A673 (cell line): Measurements from ENCODE around the gene HHEX. TPM values are rescaled to one million over a fixed set of nuclear protein-coding genes. Genes with fewer than 3 reads are reported as not detected.
A peak's percentile ranks its signal among the peaks of the same experiment; 100 is the strongest.

Experiments
- BruUV-seq: library from RNA; stranded (reverse); fragments of 400-500 nt; replicated peaks from 2 replicates; lab custom pipeline; 2021; lab: Mats Ljungman, UMichigan
- CTCF ChIA-PET: fragments of 300-600 bp; sonication (Branson Sonifier 250); formaldehyde crosslinking; loops from one replicate; lab custom pipeline; 2022; ENCODE audit warnings: antibody characterized with exemption; lab: Charles Lee
- POLR2A ChIA-PET: fragments of 300-600 bp; sonication (Branson Sonifier 250); formaldehyde crosslinking; loops from one replicate; lab custom pipeline; 2022; ENCODE audit warnings: antibody characterized with exemption; ENCODE audit not compliant: low non-redundant PET; lab: Charles Lee
- DNase-seq: peaks from one replicate; pipeline ENCODE4 v3.0.0-alpha.2; 2015; ENCODE audit warnings: low spot score
- H3K27ac ChIP-seq: fragments of 200-600 bp; sonication (generic); 2 replicates; pipeline ENCODE4 v1.5.1; 2016; ENCODE audit warnings: mixed run types, low read depth, mild to moderate bottlenecking, mixed read lengths, antibody characterized with exemption, low read length; ENCODE audit not compliant: poor library complexity, severe bottlenecking
- H3K27me3 ChIP-seq: fragments of 200-600 bp; sonication (generic); replicated peaks from 2 replicates; pipeline ENCODE4 v1.6.1; 2017; ENCODE audit warnings: mixed run types, low read depth, mild to moderate bottlenecking, mixed read lengths, antibody characterized with exemption, low read length; ENCODE audit not compliant: insufficient read depth, poor library complexity
- H3K36me3 ChIP-seq: fragments of 200-600 bp; sonication (generic); 2 replicates; pipeline ENCODE4 v1.6.1; 2016; ENCODE audit warnings: mixed run types, mild to moderate bottlenecking, mixed read lengths, antibody characterized with exemption, low read length; ENCODE audit not compliant: insufficient read depth, poor library complexity, severe bottlenecking
- H3K4me1 ChIP-seq: fragments of 200-600 bp; sonication (generic); 2 replicates; pipeline ENCODE4 v1.6.1; 2017; ENCODE audit warnings: mixed run types, mild to moderate bottlenecking, mixed read lengths, antibody characterized with exemption, low read length; ENCODE audit not compliant: insufficient read depth, poor library complexity, severe bottlenecking
- H3K4me3 ChIP-seq: fragments of 200-600 bp; sonication (generic); 2 replicates; pipeline ENCODE4 v1.5.1; 2016; ENCODE audit warnings: low read depth, mixed run types, mild to moderate bottlenecking, mixed read lengths, low read length; ENCODE audit not compliant: poor library complexity, severe bottlenecking
- H3K9me3 ChIP-seq: fragments of 200-600 bp; sonication (generic); 2 replicates; pipeline ENCODE4 v1.6.1; 2016; ENCODE audit warnings: mixed run types, low read depth, mild to moderate bottlenecking, mixed read lengths, antibody characterized with exemption, low read length; ENCODE audit not compliant: poor library complexity, severe bottlenecking
- CTCF ChIP-seq: fragments of 300-800, 200-600 bp; sonication (generic); conservative IDR thresholded peaks from 2 replicates; pipeline ENCODE4 v1.5.1; 2017; ENCODE audit warnings: low read depth, mild to moderate bottlenecking, antibody characterized with exemption, low read length, moderate library complexity, mixed read lengths
- EZH2 ChIP-seq: fragments of 200-600 bp; sonication (generic); IDR thresholded peaks from 2 replicates; pipeline ENCODE4 v1.6.1; 2017; ENCODE audit warnings: borderline replicate concordance, low read depth, mild to moderate bottlenecking, mixed read lengths, antibody characterized with exemption, low read length; ENCODE audit not compliant: poor library complexity, severe bottlenecking
- intact Hi-C: fragments of 100-400 bp; cut with micrococcal nuclease; formaldehyde crosslinking; loops from one replicate; pipeline ENCODE4 v1.10.0; 2022; ENCODE audit not compliant: unreplicated experiment
- total RNA-seq: library from RNA; stranded (reverse); gene quantifications from 2 replicates; pipeline ENCODE4 v1.2.3, GENCODE V29; 2021

HHEX gene
- total RNA-seq, 1 experiment from 2014 or later: 8.4 TPM

GRCh38 chr10:92699193-92699517 lies 9.4 kb downstream of the HHEX start:
- ChIA-PET CTCF (no interaction called here), POLR2A (no interaction called here)
- Histone ChIP-seq H3K9me3 (no peaks in the 10 kb centered on the region), H3K4me1 (peaks cover 6% of the 10 kb centered on the region), H3K4me3 (peak overlapping the region; percentile 51), H3K36me3 (peaks cover 4% of the 10 kb centered on the region), H3K27ac (peak overlapping the region; percentile 75), H3K27me3 (no peaks in the 10 kb centered on the region)
- no peak for TF ChIP-seq CTCF
- no peak for TF ChIP-seq EZH2
- TSS peak; percentile 97 for BruUV-seq
- DNase-seq: no peak
- intact Hi-C loops: loop anchor here (5.0 kb wide), 1 partner anchor 123 kb away; no protein-coding TSS in a partner anchor

- H3K27ac ChIP-seq: peak overlapping the region; percentile 75
- peaks cover 4% of the 10 kb centered on the region for H3K36me3 ChIP-seq
- DNase-seq: peak; percentile 94
- BruUV-seq: TSS peak; percentile 74
- peaks cover 6% of the 10 kb centered on the region for H3K4me1 ChIP-seq
- peak overlapping the region; percentile 51 for H3K4me3 ChIP-seq
- intact Hi-C loops: loop anchor here (5.0 kb wide), 1 partner anchor 123 kb away; no protein-coding TSS in a partner anchor
- CTCF ChIA-PET: no interaction called here
- H3K9me3 ChIP-seq: no peaks in the 10 kb centered on the region
- TF ChIP-seq CTCF (no peak), EZH2 (no peak)
- no peaks in the 10 kb centered on the region for H3K27me3 ChIP-seq
- POLR2A ChIA-PET: interaction anchor here (0.6 kb wide), 1 partner anchor 102 kb away, joined by 3 read pairs; no protein-coding TSS in a partner anchor
Measured at GRCh38 chr10:92699518-92700381, 10.0 kb downstream of the HHEX start.

GRCh38 chr10:92702301-92702916 lies 12.7 kb downstream of the HHEX start:
- Histone ChIP-seq H3K4me3 (no peak overlapping the region), H3K27ac (no peak overlapping the region), H3K9me3 (no peaks in the 10 kb centered on the region), H3K4me1 (peaks cover 6% of the 10 kb centered on the region), H3K36me3 (no peaks in the 10 kb centered on the region), H3K27me3 (no peaks in the 10 kb centered on the region)
- ChIA-PET CTCF (no interaction called here), POLR2A (no interaction called here)
- intact Hi-C loops: no loop called here
- no peak for DNase-seq
- no TSS peak for BruUV-seq
- no peak for TF ChIP-seq CTCF
- TF ChIP-seq EZH2: no peak
